EH (cell line): ENCODE results near the gene ZFYVE28.
A peak's percentile ranks its signal among the peaks of the same experiment; 100 is the strongest.

Experiments
- DNase-seq: peaks from one replicate; pipeline ENCODE4 v3.0.0-alpha.2; 2015; ENCODE audit warnings: low read depth

Gene ZFYVE28

GRCh38 chr4:2331519-2332200 lies 86.8 kb downstream of the ZFYVE28 start:
- DNase-seq: no peak

GRCh38 chr4:2331043-2331420 lies 87.4 kb downstream of the ZFYVE28 start:
- no peak for DNase-seq

- peak; percentile 95 for DNase-seq
These were observed 88.1 kb downstream of the ZFYVE28 start for GRCh38 chr4:2330091-2331042.

GRCh38 chr4:2327579-2327978 lies 90.9 kb downstream of the ZFYVE28 start:
- no peak for DNase-seq

GRCh38 chr4:2324891-2325290 lies 93.6 kb downstream of the ZFYVE28 start:
- DNase-seq: no peak

- peak; percentile 70 for DNase-seq
These were observed 95.6 kb downstream of the ZFYVE28 start for GRCh38 chr4:2322841-2323240.

- DNase-seq: no peak
These were observed 96.2 kb downstream of the ZFYVE28 start for GRCh38 chr4:2322227-2322626.

- no peak for DNase-seq
These were observed 96.9 kb downstream of the ZFYVE28 start for GRCh38 chr4:2321279-2322196.

GRCh38 chr4:2320746-2321145 lies 97.7 kb downstream of the ZFYVE28 start:
- no peak for DNase-seq

GRCh38 chr4:2320152-2320551 lies 98.3 kb downstream of the ZFYVE28 start:
- no peak for DNase-seq

- no peak for DNase-seq
These were observed 99.6 kb downstream of the ZFYVE28 start for GRCh38 chr4:2318885-2319284.

- DNase-seq: no peak
These were observed 100.0 kb downstream of the ZFYVE28 start for GRCh38 chr4:2318476-2318875.

- DNase-seq: no peak
These were observed 105.1 kb downstream of the ZFYVE28 start for GRCh38 chr4:2313366-2313765.

GRCh38 chr4:2306773-2307410 lies 111.6 kb downstream of the ZFYVE28 start:
- DNase-seq: no peak

GRCh38 chr4:2305766-2306501 lies 112.5 kb downstream of the ZFYVE28 start:
- DNase-seq: no peak

GRCh38 chr4:2304877-2305561 lies 113.4 kb downstream of the ZFYVE28 start:
- DNase-seq: no peak

- DNase-seq: no peak
These were observed 114.0 kb downstream of the ZFYVE28 start for GRCh38 chr4:2304321-2304876.

GRCh38 chr4:2303686-2304320 lies 114.6 kb downstream of the ZFYVE28 start:
- no peak for DNase-seq

GRCh38 chr4:2303121-2303685 lies 115.2 kb downstream of the ZFYVE28 start:
- no peak for DNase-seq
